MM.1S (cell line): ENCODE measurements around the gene SLC13A5.

Source experiments
- DNase-seq: peaks from one replicate; pipeline ENCODE4 v3.0.0-alpha.2; 2015
- H2AFZ ChIP-seq: fragments of 300-600 bp; sonication (generic); 2 replicates; pipeline ENCODE4 v1.6.0; 2016; ENCODE audit warnings: antibody characterized with exemption, low read length
- H3F3A ChIP-seq: fragments of 300-600 bp; sonication (generic); 2 replicates; pipeline ENCODE4 v1.6.1; 2016; ENCODE audit warnings: mild to moderate bottlenecking, antibody characterized with exemption, low read length, moderate library complexity, mixed read lengths; ENCODE audit not compliant: insufficient read depth
- H3K27ac ChIP-seq: fragments of 300-600 bp; sonication (generic); 2 replicates; pipeline ENCODE4 v1.5.1; 2016; ENCODE audit warnings: mild to moderate bottlenecking, low read length
- H3K27me3 ChIP-seq: fragments of 300-600 bp; sonication (generic); replicated peaks from 2 replicates; pipeline ENCODE4 v1.6.0; 2016; ENCODE audit warnings: low read length; ENCODE audit not compliant: insufficient read depth
- H3K36me3 ChIP-seq: fragments of 300-600 bp; sonication (generic); replicated peaks from 2 replicates; pipeline ENCODE4 v1.6.1; 2016; ENCODE audit warnings: mild to moderate bottlenecking, low read length, mixed read lengths; ENCODE audit not compliant: insufficient read depth
- H3K4me1 ChIP-seq: fragments of 300-600 bp; sonication (generic); 2 replicates; pipeline ENCODE4 v1.6.1; 2016; ENCODE audit warnings: low read length, mixed read lengths
- H3K4me2 ChIP-seq: fragments of 300-600 bp; sonication (generic); 2 replicates; pipeline ENCODE4 v1.6.0; 2016; ENCODE audit warnings: low read depth, low read length
- H3K4me3 ChIP-seq: fragments of 300-600 bp; sonication (generic); 2 replicates; pipeline ENCODE4 v1.5.1; 2016; ENCODE audit warnings: low read length, mixed read lengths
- H3K79me2 ChIP-seq: fragments of 300-600 bp; sonication (generic); 2 replicates; pipeline ENCODE4 v1.6.1; 2016; ENCODE audit warnings: mixed run types, low read length, mixed read lengths
- H3K9ac ChIP-seq: fragments of 300-600 bp; sonication (generic); 2 replicates; pipeline ENCODE4 v1.6.1; 2016; ENCODE audit warnings: low read length, mixed read lengths
- H3K9me2 ChIP-seq: fragments of 300-600 bp; sonication (generic); replicated peaks from 2 replicates; pipeline ENCODE4 v1.6.1; 2016; ENCODE audit warnings: mild to moderate bottlenecking, low read length, mixed read lengths; ENCODE audit not compliant: insufficient read depth
- H3K9me3 ChIP-seq: fragments of 300-600 bp; sonication (generic); replicated peaks from 2 replicates; pipeline ENCODE4 v1.6.1; 2016; ENCODE audit warnings: mild to moderate bottlenecking, low read length, mixed read lengths; ENCODE audit not compliant: insufficient read depth
- H4K20me1 ChIP-seq: fragments of 300-600 bp; sonication (generic); 2 replicates; pipeline ENCODE4 v1.6.1; 2016; ENCODE audit warnings: mild to moderate bottlenecking, low read length, moderate library complexity, mixed read lengths; ENCODE audit not compliant: insufficient read depth
- EZH2 ChIP-seq: fragments of 300-600 bp; sonication (generic); optimal IDR thresholded peaks from 2 replicates; pipeline ENCODE3; 2017; ENCODE audit warnings: low read depth, mild to moderate bottlenecking, antibody characterized with exemption, low read length, mixed read lengths
- EZH2phosphoT487 ChIP-seq: fragments of 300-600 bp; sonication (generic); IDR thresholded peaks from 2 replicates; pipeline ENCODE4 v1.6.1; 2018; ENCODE audit warnings: antibody characterized with exemption, low read length
- TF ChIP-seq, protein P1 (sequence below): fragments of 300-600 bp; sonication (generic); IDR thresholded peaks from 2 replicates; pipeline ENCODE4 v1.5.1; 2016; ENCODE audit warnings: antibody characterized with exemption, low read length, mixed read lengths

The SLC13A5 gene

DNA sequence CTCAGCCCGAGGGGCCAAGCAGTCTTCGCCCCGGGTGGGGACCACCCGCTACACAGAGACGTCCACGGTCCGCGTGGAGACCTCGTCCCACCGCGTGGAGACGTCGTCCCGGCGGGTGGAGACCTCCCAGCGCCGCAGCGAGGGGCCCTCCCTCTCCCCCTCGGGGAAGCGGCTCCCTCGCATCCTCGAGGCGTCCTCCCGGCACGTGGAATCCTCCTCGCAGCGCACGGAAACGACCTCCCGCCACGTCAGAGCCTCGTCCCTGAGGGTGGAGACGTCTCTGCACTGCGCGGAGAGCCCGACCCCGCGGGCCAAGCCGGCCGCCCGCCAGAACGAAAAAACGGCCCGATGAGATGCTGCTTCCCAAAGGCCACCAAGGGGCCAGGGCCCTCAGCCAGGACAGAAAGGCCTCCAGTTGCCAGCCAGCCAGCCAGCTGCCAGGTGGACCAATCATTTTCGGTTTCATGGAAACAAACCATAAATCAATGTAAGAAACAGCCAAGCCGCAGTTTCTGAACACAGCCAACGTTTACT is 61.2 kb downstream of the SLC13A5 start:
- Histone ChIP-seq H3K36me3 (no peaks in the 10 kb centered on the region), H3K27me3 (peaks cover 5% of the 10 kb centered on the region), H3K4me1 (peaks cover 13% of the 10 kb centered on the region), H3K27ac (peak overlapping the region; percentile 11; the same call in 1 of the 2 replicates), H3K9me2 (no peaks in the 10 kb centered on the region), H3K4me2 (peak overlapping the region; percentile 97), H3K4me3 (peak overlapping the region; percentile 83), H3K9me3 (no peaks in the 10 kb centered on the region), H3K79me2 (peaks cover 38% of the 10 kb centered on the region), H3F3A (peaks cover 7% of the 10 kb centered on the region), H2AFZ (peak overlapping the region; percentile 86), H3K9ac (peak overlapping the region; percentile 94; the same call in 1 of the 2 replicates), H4K20me1 (0 out of 2 replicates have a peak, but pooled peaks cover 5% of the 10 kb centered on the region)
- no peak for DNase-seq
- TF ChIP-seq, protein P1, sequence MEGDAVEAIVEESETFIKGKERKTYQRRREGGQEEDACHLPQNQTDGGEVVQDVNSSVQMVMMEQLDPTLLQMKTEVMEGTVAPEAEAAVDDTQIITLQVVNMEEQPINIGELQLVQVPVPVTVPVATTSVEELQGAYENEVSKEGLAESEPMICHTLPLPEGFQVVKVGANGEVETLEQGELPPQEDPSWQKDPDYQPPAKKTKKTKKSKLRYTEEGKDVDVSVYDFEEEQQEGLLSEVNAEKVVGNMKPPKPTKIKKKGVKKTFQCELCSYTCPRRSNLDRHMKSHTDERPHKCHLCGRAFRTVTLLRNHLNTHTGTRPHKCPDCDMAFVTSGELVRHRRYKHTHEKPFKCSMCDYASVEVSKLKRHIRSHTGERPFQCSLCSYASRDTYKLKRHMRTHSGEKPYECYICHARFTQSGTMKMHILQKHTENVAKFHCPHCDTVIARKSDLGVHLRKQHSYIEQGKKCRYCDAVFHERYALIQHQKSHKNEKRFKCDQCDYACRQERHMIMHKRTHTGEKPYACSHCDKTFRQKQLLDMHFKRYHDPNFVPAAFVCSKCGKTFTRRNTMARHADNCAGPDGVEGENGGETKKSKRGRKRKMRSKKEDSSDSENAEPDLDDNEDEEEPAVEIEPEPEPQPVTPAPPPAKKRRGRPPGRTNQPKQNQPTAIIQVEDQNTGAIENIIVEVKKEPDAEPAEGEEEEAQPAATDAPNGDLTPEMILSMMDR: no peak
- TF ChIP-seq EZH2: no peak

GRCh38 chr17:6651354-6651918 is 61.7 kb downstream of the SLC13A5 start, which contains the start of the genes C17orf100 and MED31:
Gene C17orf100 (plus strand): TSS chr17:6651762. CDS start chr17:6651914, 152 bp downstream.
Gene MED31 (minus strand): TSS chr17:6651605. CDS start chr17:6651528, 77 bp downstream.
- peak within 1 kb of the TSS; percentile 92 for H3K27ac ChIP-seq
- DNase-seq: peak; percentile 94
- no peak for TF ChIP-seq EZH2phosphoT487
- TF ChIP-seq EZH2: no peak
- TF ChIP-seq, protein P1: no peak
- H3K79me2 ChIP-seq: peaks cover 43% of the 10 kb centered on the region
- H3K27me3 ChIP-seq: peaks cover 5% of the 10 kb centered on the region
- no peaks in the 10 kb centered on the region for H3K9me2 ChIP-seq
- H3K9me3 ChIP-seq: no peaks in the 10 kb centered on the region
- H4K20me1 ChIP-seq: 0 out of 2 replicates have a peak, but pooled peaks cover 5% of the 10 kb centered on the region
- H2AFZ ChIP-seq: peak within 1 kb of the TSS; percentile 86
- H3K4me3 ChIP-seq: peak within 1 kb of the TSS; percentile 83
- peaks cover 7% of the 10 kb centered on the region for H3F3A ChIP-seq
- H3K9ac ChIP-seq: peak within 1 kb of the TSS; percentile 94
- H3K4me2 ChIP-seq: peak within 1 kb of the TSS; percentile 97
- H3K4me1 ChIP-seq: peaks cover 13% of the 10 kb centered on the region
- no peaks in the 10 kb centered on the region for H3K36me3 ChIP-seq

DNA sequence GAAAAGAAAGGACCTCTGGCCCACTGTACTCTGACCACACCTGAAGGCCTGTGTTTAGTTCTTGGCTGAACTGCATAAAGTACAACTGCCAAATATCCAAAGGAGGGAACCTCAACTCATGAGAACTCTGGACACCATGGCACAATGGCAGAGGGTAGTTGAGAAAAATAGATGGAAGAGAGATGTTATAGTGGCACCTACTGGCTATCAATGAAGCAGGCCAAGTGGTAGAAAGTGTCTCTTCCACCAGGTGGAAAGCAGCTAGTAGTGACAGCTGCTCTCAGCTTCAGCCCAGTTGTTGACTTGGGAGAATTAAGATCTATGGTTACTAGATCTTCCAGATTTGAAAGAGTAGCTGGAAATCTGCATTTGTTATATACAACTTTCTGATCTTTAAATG is 65.0 kb downstream of the SLC13A5 start:
- Histone ChIP-seq H3K9me3 (no peaks in the 10 kb centered on the region), H4K20me1 (0 out of 2 replicates have a peak, but pooled peaks cover 5% of the 10 kb centered on the region), H3K4me1 (peaks cover 13% of the 10 kb centered on the region), H3K79me2 (peaks cover 70% of the 10 kb centered on the region), H3K36me3 (no peaks in the 10 kb centered on the region), H3K9me2 (no peaks in the 10 kb centered on the region), H3K27me3 (no peaks in the 10 kb centered on the region), H3K4me2 (no peak overlapping the region), H3F3A (peaks cover 7% of the 10 kb centered on the region), H3K9ac (no peak overlapping the region), H3K4me3 (no peak overlapping the region), H3K27ac (no peak overlapping the region), H2AFZ (no peak overlapping the region)
- peak; percentile 19 for DNase-seq
- no peak for TF ChIP-seq EZH2
- TF ChIP-seq, protein P1: peak; percentile 46
